ENCODE results near the gene ESRRG. TPM values are rescaled to one million over a fixed set of nuclear protein-coding genes. Genes with fewer than 3 reads are reported as not detected.

The ESRRG gene
- total and polyA plus RNA-seq, 2 experiments from 2014 or later = 1.2 to 1.7 TPM

- Mint-ChIP-seq H3K27ac (no peak overlapping the region), H3K4me1 (peaks cover 6% of the 10 kb centered on the region; the same call in 2 of the 3 replicates), H3K4me3 (no peak overlapping the region), H3K36me3 (ENCODE audit: low read depth) (no peaks in the 10 kb centered on the region), H3K27me3 (ENCODE audit: insufficient read depth, low read depth, poor library complexity) (no peaks in the 10 kb centered on the region), H3K9me3 (no peaks in the 10 kb centered on the region)
- no peak for TF ChIP-seq REST (IDR thresholded peaks at IDR 0.05; ENCODE audit: unreplicated experiment)
- no peak for TF ChIP-seq EZH2phosphoT487 (IDR thresholded peaks at IDR 0.05; ENCODE audit: unreplicated experiment)
- TF ChIP-seq ZNF331 (CRISPR knock-in tag; IDR thresholded peaks at IDR 0.05; ENCODE audit: low read depth) = no peak
- TF ChIP-seq EZH2 (IDR thresholded peaks at IDR 0.05; ENCODE audit: low read depth, unreplicated experiment) = no peak
- no peak for TF ChIP-seq ETS1 (IDR thresholded peaks at IDR 0.05)
- no peak for TF ChIP-seq JUNB (IDR thresholded peaks at IDR 0.05; ENCODE audit: unreplicated experiment)
- TF ChIP-seq STAT1 (IDR thresholded peaks at IDR 0.05; ENCODE audit: unreplicated experiment) = no peak
- TF ChIP-seq NANOG (IDR thresholded peaks at IDR 0.05; ENCODE audit: borderline replicate concordance) = no peak
- TF ChIP-seq CTCF (conservative IDR thresholded peaks at IDR 0.05; ENCODE audit: low read depth in 2 of 2) = no peak
- no peak for TF ChIP-seq ZNF462 (CRISPR knock-in tag; IDR thresholded peaks at IDR 0.05)
- TF ChIP-seq CREB1 (CRISPR knock-in tag; IDR thresholded peaks at IDR 0.05; ENCODE audit: low read depth) = no peak
- no peak for TF ChIP-seq ZNF114 (CRISPR knock-in tag; IDR thresholded peaks at IDR 0.05)
- no peak for TF ChIP-seq POLR2AphosphoS5 (IDR thresholded peaks at IDR 0.05; ENCODE audit: low read depth)
- ATAC-seq (no peak), DNase-seq (ENCODE audit: low spot score) (no peak)
- H3K4me2 ChIP-seq = no peak overlapping the region
- no peaks in the 10 kb centered on the region for H3F3A ChIP-seq (replicated peaks; ENCODE audit: low read depth)
- no peaks in the 10 kb centered on the region for H3K79me2 ChIP-seq (replicated peaks; ENCODE audit: insufficient read depth)
- H2AFZ ChIP-seq = no peak overlapping the region
- no peak overlapping the region for H3K27ac ChIP-seq (ENCODE audit: low read depth)
- no peaks in the 10 kb centered on the region for H3K9me2 ChIP-seq (ENCODE audit: insufficient read depth)
- no peaks in the 10 kb centered on the region for H3K36me3 ChIP-seq (ENCODE audit: insufficient read depth)
- H3K4me1 ChIP-seq (ENCODE audit: insufficient read depth) = no peaks in the 10 kb centered on the region
- no peak overlapping the region for H3K4me3 ChIP-seq
- H4K20me1 ChIP-seq (replicated peaks; ENCODE audit: insufficient read depth) = no peaks in the 10 kb centered on the region
- no peaks in the 10 kb centered on the region for H3K27me3 ChIP-seq (ENCODE audit: insufficient read depth)
Observed at GRCh38 chr1:216711712-216712111, 11.5 kb downstream of the ESRRG start.

Measured in GM23338 (cell line).